Loucy (cell line): ENCODE measurements around the gene DISC1.

Source experiments
- EZH2phosphoT487 ChIP-seq: fragments of 200-600 bp; IDR thresholded peaks from 2 replicates; pipeline ENCODE4 v1.6.1; 2018; ENCODE audit warnings: antibody characterized with exemption, mild to moderate bottlenecking, moderate library complexity, borderline replicate concordance
- TF ChIP-seq, protein P1 (sequence below): fragments of 200-600 bp; sonication (generic); conservative IDR thresholded peaks from 2 replicates; pipeline ENCODE4 v1.5.1; 2014; ENCODE audit warnings: mild to moderate bottlenecking, antibody characterized with exemption, low read length

DNA sequence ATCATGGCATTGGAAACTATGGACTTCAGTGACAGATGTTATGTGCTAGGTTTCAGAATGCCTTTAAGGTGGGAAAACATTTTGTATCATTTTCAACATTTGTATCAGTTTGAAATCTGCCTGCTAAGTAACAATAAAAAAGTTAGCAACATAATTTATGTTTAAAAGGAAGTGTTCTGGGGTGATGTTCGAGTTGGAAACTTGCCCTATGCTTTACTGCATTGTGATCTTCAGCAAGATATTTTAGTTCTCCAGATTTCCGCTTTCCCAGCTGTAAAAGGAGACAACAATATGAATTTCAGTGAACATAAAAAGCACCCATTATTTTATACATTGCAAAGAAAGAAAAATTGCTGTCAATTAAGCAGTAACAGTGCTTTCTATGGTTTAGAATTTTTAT lies 187.4 kb downstream of the DISC1 start:
- TF ChIP-seq, protein P1, sequence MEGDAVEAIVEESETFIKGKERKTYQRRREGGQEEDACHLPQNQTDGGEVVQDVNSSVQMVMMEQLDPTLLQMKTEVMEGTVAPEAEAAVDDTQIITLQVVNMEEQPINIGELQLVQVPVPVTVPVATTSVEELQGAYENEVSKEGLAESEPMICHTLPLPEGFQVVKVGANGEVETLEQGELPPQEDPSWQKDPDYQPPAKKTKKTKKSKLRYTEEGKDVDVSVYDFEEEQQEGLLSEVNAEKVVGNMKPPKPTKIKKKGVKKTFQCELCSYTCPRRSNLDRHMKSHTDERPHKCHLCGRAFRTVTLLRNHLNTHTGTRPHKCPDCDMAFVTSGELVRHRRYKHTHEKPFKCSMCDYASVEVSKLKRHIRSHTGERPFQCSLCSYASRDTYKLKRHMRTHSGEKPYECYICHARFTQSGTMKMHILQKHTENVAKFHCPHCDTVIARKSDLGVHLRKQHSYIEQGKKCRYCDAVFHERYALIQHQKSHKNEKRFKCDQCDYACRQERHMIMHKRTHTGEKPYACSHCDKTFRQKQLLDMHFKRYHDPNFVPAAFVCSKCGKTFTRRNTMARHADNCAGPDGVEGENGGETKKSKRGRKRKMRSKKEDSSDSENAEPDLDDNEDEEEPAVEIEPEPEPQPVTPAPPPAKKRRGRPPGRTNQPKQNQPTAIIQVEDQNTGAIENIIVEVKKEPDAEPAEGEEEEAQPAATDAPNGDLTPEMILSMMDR = no peak
- no peak for TF ChIP-seq EZH2phosphoT487
